Stimulated activated naive CD8-positive, alpha-beta T cell treated with anti-CD3 and anti-CD28 coated beads, Interleukin-15, amount 100 ng/mL, for 72 hours (primary cell): Measurements from ENCODE around the gene TUBA1C.
"Not testable (repeated sequence)": the region's sequence is repeated elsewhere in the genome, so short reads cannot be mapped to it uniquely, and the experiment has no call there.

Experiments used
- ATAC-seq: fragments of 150-1000 bp; cut with Tn5 transposase; 2 replicates; pipeline ENCODE4 v1.10.0; 2021; ENCODE audit warnings: mild to moderate bottlenecking, moderate library complexity
- DNase-seq, 2 donors: peaks; one replicate each; pipeline ENCODE4 v3.0.0; 2021 to 2022
- H3K27ac Mint-ChIP-seq, 2 donors: one replicate each; pipeline ENCODE4 v1.8.0; 2022; ENCODE audit warnings: mild to moderate bottlenecking in 2 of 2, mixed read lengths in 2 of 2, moderate library complexity in 2 of 2
- H3K27me3 Mint-ChIP-seq: one replicate; pipeline ENCODE4 v1.8.0; 2022; ENCODE audit warnings: mixed read lengths
- H3K4me1 Mint-ChIP-seq: one replicate; pipeline ENCODE4 v1.8.0; 2022; ENCODE audit warnings: mild to moderate bottlenecking, mixed read lengths
- H3K4me3 Mint-ChIP-seq, 2 donors: one replicate each; pipeline ENCODE4 v1.8.0; 2022; ENCODE audit warnings: mild to moderate bottlenecking in 2 of 2, mixed read lengths in 2 of 2, moderate library complexity in 1 of 2
- H3K9me3 Mint-ChIP-seq, 2 donors: one replicate each; pipeline ENCODE4 v1.8.0; 2022; ENCODE audit warnings: mixed read lengths in 2 of 2

Gene TUBA1C

DNA sequence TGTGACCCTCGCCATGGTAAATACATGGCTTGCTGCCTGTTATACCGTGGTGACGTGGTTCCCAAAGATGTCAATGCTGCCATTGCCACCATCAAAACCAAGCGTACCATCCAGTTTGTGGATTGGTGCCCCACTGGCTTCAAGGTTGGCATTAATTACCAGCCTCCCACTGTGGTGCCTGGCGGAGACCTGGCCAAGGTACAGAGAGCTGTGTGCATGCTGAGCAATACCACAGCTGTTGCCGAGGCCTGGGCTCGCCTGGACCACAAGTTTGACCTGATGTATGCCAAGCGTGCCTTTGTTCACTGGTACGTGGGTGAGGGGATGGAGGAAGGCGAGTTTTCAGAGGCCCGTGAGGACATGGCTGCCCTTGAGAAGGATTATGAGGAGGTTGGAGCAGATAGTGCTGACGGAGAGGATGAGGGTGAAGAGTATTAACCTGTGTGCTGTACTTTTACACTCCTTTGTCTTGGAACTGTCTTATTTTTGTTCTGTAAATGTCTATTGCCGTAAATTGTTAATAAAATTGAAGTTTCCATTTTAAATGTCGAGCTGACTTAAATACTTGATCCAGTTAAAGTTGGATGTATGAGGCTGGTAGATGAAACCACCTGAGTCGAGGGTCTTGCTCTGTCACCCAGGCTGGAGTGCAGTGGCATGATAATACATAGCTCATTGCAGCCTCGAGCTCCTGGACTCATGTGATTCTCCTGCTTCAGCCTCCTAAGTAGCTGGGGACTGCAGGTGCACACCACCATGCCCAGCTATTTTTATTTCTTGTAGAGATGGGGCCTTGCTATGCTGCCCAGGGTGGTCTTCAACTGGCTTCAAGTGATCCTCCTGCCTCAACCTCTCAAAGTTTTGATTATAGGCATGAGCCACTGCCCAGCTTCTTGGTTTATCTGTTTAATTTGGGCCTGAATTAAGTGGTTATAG lies 8.2 kb downstream of the TUBA1C start:
- no peak for ATAC-seq
- Mint-ChIP-seq H3K4me3 (no peak overlapping the region), H3K27ac (no peak overlapping the region), H3K9me3 (no peaks in the 10 kb centered on the region), H3K27me3 (no peaks in the 10 kb centered on the region), H3K4me1 (peaks cover 15% of the 10 kb centered on the region)
- DNase-seq, result no peak

DNA sequence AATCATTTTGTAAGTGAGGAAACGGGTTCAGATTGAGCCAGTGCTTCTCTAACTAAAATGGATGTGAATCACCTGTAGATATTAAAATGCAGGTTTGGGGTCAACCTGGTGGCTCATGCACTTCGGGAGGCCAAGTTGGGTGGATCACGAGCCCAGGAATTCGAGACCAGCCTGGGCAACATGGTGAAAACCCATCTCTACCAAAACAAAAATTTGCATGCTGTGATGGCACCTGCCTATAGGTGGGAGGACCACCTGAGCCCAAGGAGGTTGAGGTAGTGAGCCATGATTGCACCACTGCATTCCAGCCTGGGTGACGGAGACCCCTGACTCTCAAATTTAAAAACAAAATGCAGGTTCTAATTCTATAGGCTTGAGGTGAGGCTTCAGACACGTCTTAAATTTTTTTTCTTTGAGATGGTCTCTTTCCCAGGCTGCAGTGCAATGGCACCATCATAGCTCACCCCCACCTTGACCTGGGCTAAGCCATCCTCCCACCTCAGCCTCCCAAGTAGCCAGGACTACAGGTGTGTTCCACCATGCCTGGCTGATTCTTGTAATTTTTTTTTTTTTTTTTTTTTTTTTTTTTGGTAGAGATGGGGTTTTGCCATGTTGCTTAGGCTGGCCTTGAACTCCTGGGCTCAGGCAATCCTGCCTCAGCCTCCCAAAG lies 9.0 kb downstream of the TUBA1C start:
- no peak for DNase-seq
- Mint-ChIP-seq H3K9me3 (no peaks in the 10 kb centered on the region), H3K27me3 (peaks cover under 1% of the 10 kb centered on the region), H3K4me1 (peaks cover 9% of the 10 kb centered on the region), H3K4me3 (no peak overlapping the region), H3K27ac (no peak overlapping the region)
- no peak for ATAC-seq

DNA sequence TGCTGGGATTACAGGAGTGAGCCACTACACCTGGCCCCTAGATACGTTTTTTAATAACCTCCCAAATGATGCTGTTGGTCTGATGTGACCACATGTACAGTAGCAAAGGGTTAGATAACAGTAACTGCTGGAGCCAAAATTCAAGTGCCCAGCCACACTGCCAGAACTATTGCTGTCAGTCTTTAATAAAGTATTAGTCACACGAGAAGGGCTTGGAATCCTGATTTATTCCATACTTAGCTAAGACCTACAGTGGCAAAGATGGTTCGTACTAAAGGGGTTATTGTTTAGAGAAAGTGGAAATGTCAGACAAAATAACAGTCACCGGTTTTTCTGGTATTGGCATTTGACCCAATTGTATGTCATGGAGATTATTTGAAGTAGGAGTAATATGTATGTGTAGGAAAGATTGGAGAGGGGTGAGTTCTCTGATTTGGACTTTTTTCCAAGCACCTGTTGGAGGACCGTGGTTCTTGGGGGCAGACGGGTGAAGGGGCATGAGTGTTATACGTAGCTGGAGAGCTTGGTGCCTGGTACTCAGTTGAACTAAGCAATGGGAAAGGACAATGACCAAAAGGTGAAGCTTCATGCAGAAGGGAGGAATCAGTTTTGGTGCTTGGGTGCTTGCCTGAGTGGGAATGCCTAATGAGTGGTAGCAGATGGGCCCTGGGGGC lies 9.7 kb downstream of the TUBA1C start:
- H3K27me3 Mint-ChIP-seq, result peaks cover 7% of the 10 kb centered on the region
- peaks cover 4% of the 10 kb centered on the region for H3K4me1 Mint-ChIP-seq
- no peak overlapping the region for H3K4me3 Mint-ChIP-seq
- DNase-seq (no peak), ATAC-seq (no peak)
- H3K27ac Mint-ChIP-seq, result no peak overlapping the region
- H3K9me3 Mint-ChIP-seq, result no peaks in the 10 kb centered on the region

DNA sequence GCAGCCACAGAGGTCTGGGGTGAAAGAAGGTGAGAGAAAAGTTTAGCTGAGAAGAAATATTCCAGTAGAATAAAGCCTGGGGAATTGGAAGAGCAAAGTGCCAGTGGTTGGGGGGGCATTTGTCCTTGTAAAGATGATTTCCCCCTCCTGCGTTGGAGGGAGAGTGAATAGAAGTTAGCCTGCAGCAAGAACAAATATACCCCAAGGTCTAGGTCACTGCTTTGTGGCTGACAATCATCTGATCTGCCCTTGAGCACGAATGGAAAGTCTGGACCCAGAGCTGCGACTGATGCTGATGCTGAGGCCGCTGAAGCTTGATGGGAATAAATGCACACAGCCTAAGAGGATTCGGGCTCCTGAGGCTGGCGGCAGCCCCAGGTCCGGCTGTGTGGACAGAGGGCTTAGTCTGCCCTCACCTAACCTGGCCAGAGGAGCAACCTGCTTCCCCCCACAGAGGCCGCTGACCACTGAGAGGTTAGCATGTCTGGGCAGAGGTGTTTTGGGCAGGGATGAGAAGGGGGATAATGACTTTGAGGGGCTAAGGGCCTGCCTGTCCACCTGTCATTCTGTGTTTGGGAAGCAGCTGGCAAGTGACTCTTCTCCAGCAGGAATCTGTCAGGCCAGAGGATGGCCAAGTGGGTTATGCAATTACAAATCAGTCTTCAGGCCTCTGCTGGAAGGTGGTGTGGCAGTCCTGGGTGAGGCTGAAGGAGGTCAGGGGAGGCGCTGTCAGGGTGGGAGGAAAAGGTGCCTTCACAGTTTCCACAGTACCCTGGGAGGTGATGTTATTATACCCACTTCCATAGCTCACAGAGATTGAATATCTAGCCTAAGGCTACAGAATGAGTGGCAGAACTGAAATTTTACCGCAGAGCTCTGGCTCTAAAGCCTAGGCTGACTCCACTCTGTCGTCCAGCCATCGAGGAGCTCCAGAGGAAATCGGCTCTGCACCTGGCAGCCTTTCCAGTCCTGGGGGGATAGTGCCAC lies 11.7 kb downstream of the TUBA1C start:
- H3K4me1 Mint-ChIP-seq, result no peaks in the 10 kb centered on the region
- no peak overlapping the region for H3K4me3 Mint-ChIP-seq
- H3K27me3 Mint-ChIP-seq, result peaks cover 24% of the 10 kb centered on the region
- no peak overlapping the region for H3K27ac Mint-ChIP-seq
- no peaks in the 10 kb centered on the region for H3K9me3 Mint-ChIP-seq
- DNase-seq (no peak), ATAC-seq (no peak)

DNA sequence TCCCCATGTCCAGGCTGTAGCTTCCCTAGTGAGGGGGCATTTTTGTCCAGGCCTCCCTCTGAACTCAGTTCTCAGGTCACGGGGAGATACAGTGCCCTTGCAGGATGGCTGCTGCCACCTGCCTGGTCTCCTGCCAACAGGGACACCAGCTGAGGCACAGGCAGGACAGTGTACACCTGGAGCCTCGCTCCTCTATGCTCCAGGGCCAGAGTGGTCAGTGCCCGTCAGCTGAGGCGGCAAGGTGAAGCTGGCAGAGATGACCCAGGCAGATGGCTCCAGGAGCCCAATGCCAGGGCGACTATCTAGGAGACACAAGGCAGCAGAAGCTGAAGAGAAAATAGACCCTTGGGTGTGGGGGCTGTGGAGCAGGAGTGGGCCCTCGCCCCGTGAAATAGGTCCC lies 12.6 kb downstream of the TUBA1C start:
- Mint-ChIP-seq H3K9me3 (no peaks in the 10 kb centered on the region), H3K4me1 (no peaks in the 10 kb centered on the region), H3K27me3 (peaks cover 32% of the 10 kb centered on the region), H3K4me3 (no peak overlapping the region), H3K27ac (no peak overlapping the region)
- peak; percentile 31 for ATAC-seq
- no peak for DNase-seq

DNA sequence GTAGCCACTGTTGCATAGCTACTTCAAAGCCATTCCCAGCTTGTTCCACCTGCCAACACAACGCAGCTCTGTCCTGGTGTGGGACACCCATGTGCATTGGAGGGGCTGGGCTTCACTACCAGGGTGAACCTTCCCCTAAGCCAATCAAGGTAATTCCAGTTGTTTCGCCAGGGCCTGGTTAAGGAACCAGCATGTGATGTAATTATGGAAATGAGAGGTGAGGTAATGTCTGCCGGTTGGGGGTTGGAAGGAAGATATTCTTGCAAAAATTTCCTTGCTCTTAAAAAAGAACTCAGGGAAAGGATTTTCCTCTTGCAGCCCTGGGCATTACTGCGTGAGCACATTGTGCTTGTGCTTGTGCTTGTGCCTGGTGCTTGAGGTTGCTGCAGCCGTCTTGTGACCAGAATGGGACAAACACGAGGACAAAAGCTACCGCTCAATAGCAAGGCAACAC lies 14.9 kb downstream of the TUBA1C start:
- DNase-seq, result no peak
- Mint-ChIP-seq H3K27ac (no peak overlapping the region), H3K4me3 (no peak overlapping the region), H3K4me1 (no peaks in the 10 kb centered on the region), H3K27me3 (peaks cover 45% of the 10 kb centered on the region), H3K9me3 (no peaks in the 10 kb centered on the region)
- ATAC-seq, result no peak

DNA sequence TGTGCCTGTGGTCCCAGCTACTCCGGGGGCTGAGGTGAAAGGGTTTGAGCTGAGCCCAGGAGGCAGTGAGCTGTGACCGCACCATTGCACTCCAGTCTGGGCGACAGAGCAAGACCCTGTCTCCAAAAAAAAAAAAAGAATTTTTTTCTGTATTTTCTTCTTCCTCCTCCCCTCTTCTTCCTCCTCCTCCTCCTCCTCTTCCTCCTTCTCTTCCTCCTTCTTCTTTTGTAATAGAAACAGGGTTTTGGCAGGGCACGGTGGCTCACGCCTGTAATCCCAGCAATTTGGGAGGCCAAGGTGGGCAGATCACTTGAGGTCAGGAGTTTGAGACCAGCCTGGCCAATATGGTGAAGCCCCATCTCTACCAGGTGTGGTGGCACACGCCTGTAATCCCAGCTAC lies 15.7 kb downstream of the TUBA1C start:
- H3K27me3 Mint-ChIP-seq, result peaks cover 50% of the 10 kb centered on the region
- H3K4me1 Mint-ChIP-seq, DNase-seq, ATAC-seq, H3K9me3 Mint-ChIP-seq, H3K4me3 Mint-ChIP-seq, H3K27ac Mint-ChIP-seq: not testable (repeated sequence)

DNA sequence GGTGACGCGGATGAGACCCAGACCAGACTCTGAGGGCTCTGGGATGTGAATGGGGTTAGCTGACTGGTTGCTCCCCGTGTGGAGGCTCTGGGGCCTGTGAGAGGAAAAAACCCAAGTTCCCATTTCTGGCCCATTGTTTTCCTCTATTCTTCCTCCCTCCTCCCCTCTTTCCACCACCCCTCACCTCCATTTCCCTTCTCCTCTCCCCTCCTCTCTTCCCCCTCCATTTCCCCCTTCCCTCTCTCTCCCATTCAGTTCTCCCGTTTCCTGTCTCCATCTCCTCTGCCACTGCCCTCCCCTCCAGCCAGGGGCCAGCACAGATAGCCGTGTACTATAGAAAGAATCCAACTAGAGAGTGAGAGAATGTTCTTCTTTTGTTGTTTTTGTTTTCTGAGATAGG lies 17.4 kb downstream of the TUBA1C start:
- DNase-seq, result no peak
- Mint-ChIP-seq H3K4me1 (no peaks in the 10 kb centered on the region), H3K4me3 (no peak overlapping the region), H3K27me3 (peaks cover 60% of the 10 kb centered on the region), H3K27ac (no peak overlapping the region), H3K9me3 (no peaks in the 10 kb centered on the region)
- no peak for ATAC-seq

DNA sequence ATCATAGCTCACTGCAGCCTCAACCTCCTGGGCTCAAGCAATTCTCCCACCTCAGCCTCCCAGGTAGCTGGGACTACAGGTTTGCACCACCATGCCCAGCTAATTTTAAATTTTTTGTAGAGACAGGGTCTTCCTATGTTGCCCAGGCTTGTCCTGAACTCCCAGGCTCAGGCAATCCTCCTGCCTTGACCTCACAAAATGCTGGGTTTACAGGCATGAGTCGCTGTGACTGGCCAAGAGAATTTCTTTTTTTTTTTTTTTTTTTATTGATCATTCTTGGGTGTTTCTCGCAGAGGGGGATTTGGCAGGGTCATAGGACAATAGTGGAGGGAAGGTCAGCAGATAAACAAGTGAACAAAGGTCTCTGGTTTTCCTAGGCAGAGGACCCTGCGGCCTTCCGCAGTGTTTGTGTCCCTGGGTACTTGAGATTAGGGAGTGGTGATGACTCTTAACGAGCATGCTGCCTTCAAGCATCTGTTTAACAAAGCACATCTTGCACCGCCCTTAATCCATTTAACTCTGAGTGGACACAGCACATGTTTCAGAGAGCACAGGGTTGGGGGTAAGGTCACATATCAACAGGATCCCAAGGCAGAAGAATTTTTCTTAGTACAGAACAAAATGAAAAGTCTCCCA lies 18.0 kb downstream of the TUBA1C start:
- peaks cover 65% of the 10 kb centered on the region for H3K27me3 Mint-ChIP-seq
- not testable (repeated sequence) for H3K4me3 Mint-ChIP-seq, H3K9me3 Mint-ChIP-seq, H3K4me1 Mint-ChIP-seq, ATAC-seq, H3K27ac Mint-ChIP-seq, DNase-seq

DNA sequence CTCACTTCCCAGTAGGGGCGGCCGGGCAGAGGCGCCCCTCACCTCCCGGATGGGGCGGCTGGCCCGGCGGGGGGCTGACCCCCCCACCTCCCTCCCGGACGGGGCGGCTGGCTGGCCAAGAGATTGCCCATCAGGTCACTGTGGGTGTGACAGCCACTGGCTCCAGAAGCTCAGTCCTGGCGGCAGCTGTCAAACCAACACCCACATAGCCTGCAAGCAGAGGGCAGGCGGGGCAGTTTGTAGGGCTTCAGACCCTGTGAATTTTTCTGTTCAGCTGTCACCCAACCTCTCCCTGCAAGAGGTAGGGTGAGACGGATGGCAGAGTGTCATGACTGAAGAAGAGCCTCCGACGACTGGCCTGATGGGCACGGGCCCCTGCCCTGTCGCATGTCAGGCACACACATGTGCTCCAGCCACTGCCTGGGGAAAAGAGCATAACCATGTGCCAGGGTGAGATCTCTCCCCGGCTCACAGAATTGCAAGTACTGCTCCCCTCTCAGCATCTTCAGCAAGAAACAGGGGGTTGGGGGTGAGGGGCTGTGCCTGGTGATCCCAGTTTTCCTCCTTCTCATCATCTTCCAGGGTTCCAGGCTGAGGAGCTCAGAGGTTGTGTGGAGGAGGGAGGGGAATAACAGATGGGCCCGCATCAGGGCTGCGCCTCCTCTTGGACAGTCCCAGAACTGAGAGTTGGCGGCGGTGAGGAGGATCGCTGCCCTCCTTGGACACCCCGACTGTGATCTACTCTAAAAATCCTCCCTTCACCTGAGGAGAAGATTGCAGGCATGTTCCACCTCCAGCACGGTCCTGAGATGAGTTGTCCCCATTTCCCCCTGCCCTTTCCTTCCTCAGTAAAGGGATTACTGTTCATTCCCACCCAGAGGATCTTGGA lies 18.9 kb downstream of the TUBA1C start:
- H3K4me3 Mint-ChIP-seq, result no peak overlapping the region
- H3K27me3 Mint-ChIP-seq, result peaks cover 75% of the 10 kb centered on the region
- DNase-seq, result no peak

DNA sequence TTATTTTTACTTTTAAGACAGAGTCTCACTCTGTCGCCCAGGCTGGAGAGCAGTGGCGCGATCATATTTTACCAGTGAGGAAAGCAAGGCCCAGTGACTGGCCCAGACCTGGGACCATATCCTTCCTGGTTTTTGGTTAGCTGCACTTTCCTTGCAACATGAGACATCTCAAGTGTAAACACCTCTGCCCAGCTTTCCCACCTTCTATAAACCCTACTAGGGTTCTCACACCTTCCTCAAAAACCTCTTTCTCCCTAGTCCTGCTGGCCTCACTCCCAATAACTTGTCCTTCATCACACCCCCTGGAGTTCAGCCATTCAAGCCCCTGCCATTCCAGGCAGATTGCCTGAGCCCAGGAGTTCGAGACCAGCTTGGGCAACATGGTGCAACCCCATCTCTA lies 19.8 kb downstream of the TUBA1C start:
- Mint-ChIP-seq H3K27me3 (peaks cover 72% of the 10 kb centered on the region), H3K4me3 (no peak overlapping the region), H3K27ac (no peak overlapping the region), H3K4me1 (no peaks in the 10 kb centered on the region), H3K9me3 (no peaks in the 10 kb centered on the region)
- ATAC-seq (no peak), DNase-seq (no peak)

More for the DNA sequence above, 18.9 kb downstream of the TUBA1C start:
- ATAC-seq, result no peak
- Mint-ChIP-seq H3K9me3 (no peaks in the 10 kb centered on the region), H3K27ac (no peak overlapping the region), H3K4me1 (no peaks in the 10 kb centered on the region)

DNA sequence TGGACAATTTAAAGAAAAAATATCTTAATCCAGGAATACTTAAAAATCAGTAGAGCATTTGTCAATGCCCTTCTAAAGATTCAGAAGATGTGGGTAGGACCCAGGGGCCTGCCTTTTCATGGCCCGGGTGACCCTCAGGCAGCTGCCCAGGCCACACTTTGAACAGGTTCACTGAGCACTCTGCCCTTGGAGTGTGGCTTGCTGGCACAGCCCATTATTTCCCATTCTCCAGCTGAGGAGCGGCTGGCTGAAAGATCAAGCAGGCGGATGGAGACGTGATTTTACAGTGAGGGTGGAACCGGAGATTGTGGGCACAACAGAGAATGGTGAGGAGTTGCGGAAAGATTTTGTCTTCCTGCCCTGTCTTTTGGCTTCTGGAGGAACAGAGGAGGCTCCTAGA lies 23.0 kb downstream of the TUBA1C start:
- H3K27ac Mint-ChIP-seq, result peak overlapping the region in 1 of 2 donors; percentile 59
- no peaks in the 10 kb centered on the region for H3K9me3 Mint-ChIP-seq
- no peak for DNase-seq
- H3K4me1 Mint-ChIP-seq, result no peaks in the 10 kb centered on the region
- H3K4me3 Mint-ChIP-seq, result no peak overlapping the region
- no peak for ATAC-seq
- H3K27me3 Mint-ChIP-seq, result peaks cover 63% of the 10 kb centered on the region

DNA sequence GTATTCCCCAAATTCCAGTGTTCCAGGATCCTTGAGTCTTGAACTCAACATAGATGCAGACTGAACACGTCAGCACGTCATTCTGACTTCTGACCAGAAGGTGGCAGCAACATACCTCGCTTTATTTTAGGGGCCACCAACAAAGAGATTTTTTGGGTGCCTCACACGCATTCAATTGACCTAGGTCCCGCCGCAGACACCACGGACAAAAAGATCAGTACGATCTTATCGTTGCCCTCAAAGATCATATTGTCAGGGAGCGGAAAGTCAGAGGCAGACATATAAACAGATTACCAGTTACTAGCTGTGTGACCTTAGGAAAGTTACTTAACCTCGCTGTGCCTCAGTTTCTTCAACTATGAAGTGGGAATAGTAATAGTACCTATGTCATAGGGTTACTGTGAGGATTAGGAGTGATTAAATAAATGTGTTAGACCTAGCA lies 23.6 kb downstream of the TUBA1C start:
- peak; percentile 65 to 68 for DNase-seq
- Mint-ChIP-seq H3K27me3 (peaks cover 68% of the 10 kb centered on the region), H3K4me3 (no peak overlapping the region), H3K4me1 (no peaks in the 10 kb centered on the region), H3K27ac (no peak overlapping the region), H3K9me3 (no peaks in the 10 kb centered on the region)
- peak; percentile 71 for ATAC-seq
